GM23248 (cell line): ENCODE results near the gene PRMT1. TPM values are rescaled to one million over a fixed set of nuclear protein-coding genes. Genes with fewer than 3 reads are reported as not detected.
A peak's percentile ranks its signal among the peaks of the same experiment; 100 is the strongest.

ENCODE experiments used
- DNase-seq: peaks from one replicate; pipeline ENCODE4 v3.0.0-alpha.2; 2015
- H2AFZ ChIP-seq: fragments of 200-600 bp; sonication (generic); 2 replicates; pipeline ENCODE4 v1.6.1; 2016; ENCODE audit warnings: antibody characterized with exemption
- H3F3A ChIP-seq: fragments of 200-600 bp; sonication (generic); 2 replicates; pipeline ENCODE4 v1.6.1; 2016; ENCODE audit warnings: mild to moderate bottlenecking, antibody characterized with exemption, mixed run types; ENCODE audit not compliant: insufficient read depth
- H3K27ac ChIP-seq: fragments of 200-600 bp; sonication (generic); 2 replicates; pipeline ENCODE4 v1.5.1; 2016; ENCODE audit warnings: mild to moderate bottlenecking
- H3K27me3 ChIP-seq: fragments of 200-600 bp; sonication (generic); replicated peaks from 2 replicates; pipeline ENCODE4 v1.6.1; 2016; ENCODE audit warnings: mild to moderate bottlenecking; ENCODE audit not compliant: insufficient read depth
- H3K36me3 ChIP-seq: fragments of 200-600 bp; sonication (generic); 2 replicates; pipeline ENCODE4 v1.6.1; 2016; ENCODE audit warnings: low read depth, mild to moderate bottlenecking
- H3K4me1 ChIP-seq: fragments of 200-600 bp; sonication (generic); 2 replicates; pipeline ENCODE4 v1.6.1; 2016; ENCODE audit warnings: mild to moderate bottlenecking; ENCODE audit not compliant: insufficient read depth
- H3K4me2 ChIP-seq: fragments of 200-600 bp; sonication (generic); one replicate; pipeline ENCODE4 v1.6.1; 2016; ENCODE audit warnings: mild to moderate bottlenecking; ENCODE audit not compliant: unreplicated experiment
- H3K4me3 ChIP-seq: fragments of 200-600 bp; sonication (generic); 2 replicates; pipeline ENCODE4 v1.5.1; 2016; ENCODE audit warnings: mild to moderate bottlenecking
- H3K79me2 ChIP-seq: fragments of 200-600 bp; sonication (generic); 2 replicates; pipeline ENCODE4 v1.6.1; 2016; ENCODE audit warnings: mild to moderate bottlenecking; ENCODE audit not compliant: insufficient read depth
- H3K9ac ChIP-seq: fragments of 200-600 bp; sonication (generic); 2 replicates; pipeline ENCODE4 v1.6.1; 2016; ENCODE audit warnings: mild to moderate bottlenecking
- H3K9me2 ChIP-seq: fragments of 200-600 bp; sonication (generic); 2 replicates; pipeline ENCODE4 v1.6.1; 2016; ENCODE audit warnings: mixed run types, mild to moderate bottlenecking, moderate library complexity; ENCODE audit not compliant: insufficient read depth
- H3K9me3 ChIP-seq: fragments of 200-600 bp; sonication (generic); one replicate; pipeline ENCODE4 v1.6.1; 2017; ENCODE audit warnings: low read depth
- H4K20me1 ChIP-seq: fragments of 200-600 bp; sonication (generic); 2 replicates; pipeline ENCODE4 v1.6.0; 2016; ENCODE audit not compliant: insufficient read depth
- EZH2 ChIP-seq: fragments of 200-600 bp; sonication (generic); IDR thresholded peaks from 2 replicates; pipeline ENCODE4 v1.6.1; 2018; ENCODE audit warnings: antibody characterized with exemption, mild to moderate bottlenecking; ENCODE audit not compliant: insufficient read depth, poor library complexity, severe bottlenecking
- EZH2phosphoT487 ChIP-seq: fragments of 200-600 bp; sonication (generic); IDR thresholded peaks from 2 replicates; pipeline ENCODE4 v1.6.1; 2018; ENCODE audit warnings: antibody characterized with exemption, moderate library complexity, mild to moderate bottlenecking, low read depth; ENCODE audit not compliant: insufficient read depth
- WGBS, 2 experiments: methylation state at CpG; one replicate each; pipeline ENCODE4 v1.1.6; 2015 to 2017; ENCODE audit warnings: low lambda C conversion rate in 2 of 2, low coverage in 1 of 2; ENCODE audit errors: missing lambda C conversion rate in 2 of 2; 5-methylcytosine and 5-hydroxymethylcytosine counted together
- in situ Hi-C: fragments of 300-500 bp; cut with MboI; formaldehyde crosslinking; loops from 2 replicates; pipeline ENCODE4 v1.15.0; 2020
- polyA plus RNA-seq: library from polyadenylated mRNA; unstranded; fragments of >200 nt; fragmentation: Nextera tagmentation; extraction: Ambion mirVana; gene quantifications from 2 replicates; pipeline ENCODE4 v1.2.1, GENCODE V29; 2016
- total RNA-seq: library from RNA; depleted of rRNA; stranded (reverse); fragments of >200 nt; shearing (Covaris generic); gene quantifications from 2 replicates; pipeline ENCODE4 v1.2.3, GENCODE V29; 2014

PRMT1 gene
- total and polyA plus RNA-seq, 2 experiments from 2014 or later, result 164 to 192 TPM

GRCh38 chr19:49660338-49660961 is 16.6 kb upstream of the PRMT1 start:
- H3K4me1 ChIP-seq, result 0 out of 2 replicates have a peak, but pooled peaks cover 5% of the 10 kb centered on the region
- no peak overlapping the region for H3K4me3 ChIP-seq
- 90 to 92% methylated on average over 14 to 15 of the region's 15 CpGs for WGBS, 2 experiments
- H3K27ac ChIP-seq, result no peak overlapping the region
- H3K79me2 ChIP-seq, result peaks cover 18% of the 10 kb centered on the region
- DNase-seq, result no peak
- H4K20me1 ChIP-seq, result no peaks in the 10 kb centered on the region
- TF ChIP-seq EZH2 (no peak), EZH2phosphoT487 (no peak)
- no peaks in the 10 kb centered on the region for H3K27me3 ChIP-seq
- no peaks in the 10 kb centered on the region for H3K9me2 ChIP-seq
- H2AFZ ChIP-seq, result no peak overlapping the region
- peaks cover 5% of the 10 kb centered on the region; the same call in 1 of the 2 replicates for H3K36me3 ChIP-seq
- in situ Hi-C loops, result no loop called here
- no peak overlapping the region for H3K4me2 ChIP-seq
- no peaks in the 10 kb centered on the region for H3K9me3 ChIP-seq
- no peak overlapping the region for H3K9ac ChIP-seq
- H3F3A ChIP-seq, result peaks cover 18% of the 10 kb centered on the region

GRCh38 chr19:49662011-49662410 is 15.1 kb upstream of the PRMT1 start:
- Histone ChIP-seq H4K20me1 (no peaks in the 10 kb centered on the region), H3K36me3 (peaks cover 5% of the 10 kb centered on the region; the same call in 1 of the 2 replicates)
- in situ Hi-C loops, result no loop called here

GRCh38 chr19:49663224-49663623 is 13.8 kb upstream of the PRMT1 start:
- Histone ChIP-seq H2AFZ (no peak overlapping the region), H3K4me3 (no peak overlapping the region), H3K79me2 (peaks cover 31% of the 10 kb centered on the region), H3K36me3 (peaks cover 5% of the 10 kb centered on the region; the same call in 1 of the 2 replicates), H3K4me1 (peaks cover 10% of the 10 kb centered on the region; the same call in 1 of the 2 replicates), H3K9me3 (no peaks in the 10 kb centered on the region), H3K9ac (peak overlapping the region; percentile 89; the same call in 1 of the 2 replicates), H3F3A (peaks cover 18% of the 10 kb centered on the region), H3K27ac (no peak overlapping the region), H3K9me2 (no peaks in the 10 kb centered on the region), H4K20me1 (no peaks in the 10 kb centered on the region), H3K4me2 (no peak overlapping the region), H3K27me3 (no peaks in the 10 kb centered on the region)
- in situ Hi-C loops, result no loop called here
- no peak for TF ChIP-seq EZH2phosphoT487
- no peak for DNase-seq
- WGBS, 2 experiments, result 75 to 79% methylated on average over 12 of the region's 12 CpGs

More at GRCh38 chr19:49662011-49662410, 15.1 kb upstream of the PRMT1 start:
- no peaks in the 10 kb centered on the region for H3K27me3 ChIP-seq
- H3F3A ChIP-seq, result peaks cover 18% of the 10 kb centered on the region
- H3K79me2 ChIP-seq, result peaks cover 30% of the 10 kb centered on the region
- no peak overlapping the region for H2AFZ ChIP-seq
- 93 to 95% methylated on average over 16 of the region's 16 CpGs for WGBS, 2 experiments
- H3K4me2 ChIP-seq, result no peak overlapping the region
- H3K27ac ChIP-seq, result no peak overlapping the region
- H3K9me2 ChIP-seq, result no peaks in the 10 kb centered on the region
- no peaks in the 10 kb centered on the region for H3K9me3 ChIP-seq
- TF ChIP-seq EZH2, result no peak
- TF ChIP-seq EZH2phosphoT487, result no peak
- DNase-seq, result no peak
- no peak overlapping the region for H3K9ac ChIP-seq
- peaks cover 10% of the 10 kb centered on the region; the same call in 1 of the 2 replicates for H3K4me1 ChIP-seq
- no peak overlapping the region for H3K4me3 ChIP-seq

- Histone ChIP-seq H2AFZ (peak overlapping the region; percentile 59), H3K9me2 (no peaks in the 10 kb centered on the region), H3K4me2 (peak overlapping the region; percentile 92), H3K9ac (peak overlapping the region; percentile 89), H4K20me1 (no peaks in the 10 kb centered on the region), H3K4me3 (peak overlapping the region; percentile 88), H3F3A (peaks cover 13% of the 10 kb centered on the region; the same call in 1 of the 2 replicates), H3K36me3 (peaks cover 5% of the 10 kb centered on the region; the same call in 1 of the 2 replicates), H3K27ac (peak overlapping the region; percentile 63), H3K4me1 (peaks cover 10% of the 10 kb centered on the region; the same call in 1 of the 2 replicates), H3K27me3 (no peaks in the 10 kb centered on the region), H3K9me3 (no peaks in the 10 kb centered on the region), H3K79me2 (peaks cover 31% of the 10 kb centered on the region)
- TF ChIP-seq EZH2phosphoT487 (no peak), EZH2 (no peak)
- DNase-seq, result peak; percentile 91
- in situ Hi-C loops, result no loop called here
- WGBS, 2 experiments, result 1% methylated on average over 36 to 53 of the region's 53 CpGs
These were observed 12.7 kb upstream of the PRMT1 start for GRCh38 chr19:49664171-49665035.
